Type B pancreatic cell (in vitro differentiated cells): ENCODE measurements around the gene LRP1B. TPM values are rescaled to one million over a fixed set of nuclear protein-coding genes. Genes with fewer than 3 reads are reported as not detected.

Source experiments
- DNase-seq: peaks from one replicate; pipeline ENCODE4 v3.0.0; 2021; ENCODE audit warnings: mixed read lengths; ENCODE audit not compliant: unreplicated experiment; ENCODE audit errors: extremely low spot score
- H3K27ac Mint-ChIP-seq: 2 replicates; pipeline ENCODE4 v1.8.0; 2021; ENCODE audit warnings: mild to moderate bottlenecking, mixed read lengths
- H3K27me3 Mint-ChIP-seq: 2 replicates; pipeline ENCODE4 v1.8.0; 2021; ENCODE audit warnings: mixed read lengths
- H3K36me3 Mint-ChIP-seq: 2 replicates; pipeline ENCODE4 v1.8.0; 2021; ENCODE audit warnings: mixed read lengths
- H3K4me1 Mint-ChIP-seq: one replicate; pipeline ENCODE4 v1.8.0; 2021; ENCODE audit warnings: mixed read lengths; ENCODE audit not compliant: unreplicated experiment
- H3K4me3 Mint-ChIP-seq: 2 replicates; pipeline ENCODE4 v1.8.0; 2021; ENCODE audit warnings: mild to moderate bottlenecking, mixed read lengths
- H3K9me3 Mint-ChIP-seq: 2 replicates; pipeline ENCODE4 v1.8.0; 2021; ENCODE audit warnings: mixed read lengths
- total RNA-seq: library from RNA; stranded (reverse); gene quantifications from 2 replicates; pipeline ENCODE4 v1.2.1, GENCODE V29; 2021; ENCODE audit warnings: low replicate concordance
- TF ChIP-seq, protein P1 (sequence below): fragments of 200-600 bp; sonication (generic); conservative IDR thresholded peaks from 2 replicates; pipeline ENCODE4 v1.5.0; 2021; ENCODE audit warnings: antibody characterized with exemption, mild to moderate bottlenecking

The LRP1B gene
- total RNA-seq, 1 donor from 2014 or later, result 16.0 TPM

DNA sequence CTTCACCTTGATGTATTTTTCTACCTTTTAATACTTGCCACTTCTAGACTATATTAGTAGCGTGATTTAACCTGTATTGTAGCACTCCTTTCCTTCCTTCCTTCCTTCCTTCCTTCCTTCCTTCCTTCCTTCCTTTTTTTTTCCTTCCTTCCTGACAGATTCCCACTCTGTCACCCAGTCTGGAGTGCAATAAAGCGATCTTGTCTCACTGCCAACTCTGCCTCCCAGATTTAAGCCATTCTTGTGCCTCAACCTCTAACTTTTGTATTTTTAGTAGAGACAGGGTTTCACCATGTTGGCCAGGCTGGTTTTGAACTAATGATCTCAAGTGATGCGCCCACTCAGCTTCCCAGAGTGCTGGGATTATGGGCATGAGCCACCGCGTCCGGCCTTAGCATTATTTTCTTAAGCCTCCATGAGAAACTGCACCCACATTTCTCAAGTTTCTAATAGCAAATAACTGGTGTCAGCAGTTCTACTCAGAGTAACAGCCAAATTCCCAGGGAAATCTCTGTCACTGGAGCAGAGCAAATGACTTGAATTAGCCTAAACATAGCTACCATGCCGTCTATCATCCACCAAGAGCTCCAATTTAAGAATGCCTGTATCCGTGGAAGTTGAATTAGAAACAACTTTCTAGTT lies 529.2 kb downstream of the LRP1B start:
- Mint-ChIP-seq H3K9me3 (no peaks in the 10 kb centered on the region), H3K4me1 (no peaks in the 10 kb centered on the region), H3K4me3 (no peak overlapping the region), H3K36me3 (no peaks in the 10 kb centered on the region), H3K27me3 (no peaks in the 10 kb centered on the region), H3K27ac (no peak overlapping the region)
- TF ChIP-seq, protein P1, sequence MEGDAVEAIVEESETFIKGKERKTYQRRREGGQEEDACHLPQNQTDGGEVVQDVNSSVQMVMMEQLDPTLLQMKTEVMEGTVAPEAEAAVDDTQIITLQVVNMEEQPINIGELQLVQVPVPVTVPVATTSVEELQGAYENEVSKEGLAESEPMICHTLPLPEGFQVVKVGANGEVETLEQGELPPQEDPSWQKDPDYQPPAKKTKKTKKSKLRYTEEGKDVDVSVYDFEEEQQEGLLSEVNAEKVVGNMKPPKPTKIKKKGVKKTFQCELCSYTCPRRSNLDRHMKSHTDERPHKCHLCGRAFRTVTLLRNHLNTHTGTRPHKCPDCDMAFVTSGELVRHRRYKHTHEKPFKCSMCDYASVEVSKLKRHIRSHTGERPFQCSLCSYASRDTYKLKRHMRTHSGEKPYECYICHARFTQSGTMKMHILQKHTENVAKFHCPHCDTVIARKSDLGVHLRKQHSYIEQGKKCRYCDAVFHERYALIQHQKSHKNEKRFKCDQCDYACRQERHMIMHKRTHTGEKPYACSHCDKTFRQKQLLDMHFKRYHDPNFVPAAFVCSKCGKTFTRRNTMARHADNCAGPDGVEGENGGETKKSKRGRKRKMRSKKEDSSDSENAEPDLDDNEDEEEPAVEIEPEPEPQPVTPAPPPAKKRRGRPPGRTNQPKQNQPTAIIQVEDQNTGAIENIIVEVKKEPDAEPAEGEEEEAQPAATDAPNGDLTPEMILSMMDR, result no peak
- no peak for DNase-seq

DNA sequence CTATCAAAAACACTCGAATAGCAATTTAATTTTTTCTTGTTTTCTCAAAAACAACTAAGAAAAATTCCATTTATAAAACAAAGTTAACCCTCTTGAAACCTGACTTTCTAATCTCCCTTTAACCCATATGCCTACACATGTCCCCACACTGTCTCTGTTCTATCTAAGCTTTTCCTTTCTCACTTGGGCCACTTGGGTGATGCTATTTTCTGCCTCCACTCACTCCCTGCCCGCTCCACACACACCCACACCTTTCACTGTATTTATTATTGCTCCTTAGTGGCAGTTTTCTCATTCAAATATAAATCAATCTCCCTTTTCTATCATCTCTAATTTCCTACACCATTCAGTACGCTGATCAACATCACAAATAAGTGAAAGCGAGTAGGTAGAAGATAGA lies 531.1 kb downstream of the LRP1B start:
- Mint-ChIP-seq H3K27ac (no peak overlapping the region), H3K36me3 (no peaks in the 10 kb centered on the region), H3K4me1 (no peaks in the 10 kb centered on the region), H3K9me3 (no peaks in the 10 kb centered on the region), H3K4me3 (no peak overlapping the region), H3K27me3 (no peaks in the 10 kb centered on the region)
- TF ChIP-seq, protein P1, result no peak
- DNase-seq, result no peak

DNA sequence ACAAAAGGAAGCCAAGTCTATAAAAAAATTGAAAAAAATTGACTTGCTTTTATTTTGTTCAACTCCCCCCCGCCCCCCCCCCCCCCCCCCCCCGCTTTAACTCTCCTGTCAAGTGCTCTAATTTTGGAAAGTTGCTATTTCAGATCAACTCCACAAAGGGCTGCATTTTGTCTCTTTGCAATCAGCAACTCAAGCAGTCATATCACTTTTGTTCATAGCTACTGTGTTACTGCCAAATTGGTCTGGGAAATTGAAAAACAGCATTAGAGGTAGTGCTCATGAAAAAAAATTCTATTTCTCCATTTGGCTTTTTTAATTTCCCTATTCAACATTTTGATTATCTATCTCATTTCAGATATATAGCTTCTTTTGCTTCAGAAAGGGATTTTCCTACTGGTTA lies 531.8 kb downstream of the LRP1B start:
- no peaks in the 10 kb centered on the region for H3K36me3 Mint-ChIP-seq
- no peaks in the 10 kb centered on the region for H3K27me3 Mint-ChIP-seq
- TF ChIP-seq, protein P1, result no peak
- H3K4me3 Mint-ChIP-seq, result no peak overlapping the region
- H3K4me1 Mint-ChIP-seq, result no peaks in the 10 kb centered on the region
- no peaks in the 10 kb centered on the region for H3K9me3 Mint-ChIP-seq
- H3K27ac Mint-ChIP-seq, result no peak overlapping the region
- DNase-seq, result no peak

DNA sequence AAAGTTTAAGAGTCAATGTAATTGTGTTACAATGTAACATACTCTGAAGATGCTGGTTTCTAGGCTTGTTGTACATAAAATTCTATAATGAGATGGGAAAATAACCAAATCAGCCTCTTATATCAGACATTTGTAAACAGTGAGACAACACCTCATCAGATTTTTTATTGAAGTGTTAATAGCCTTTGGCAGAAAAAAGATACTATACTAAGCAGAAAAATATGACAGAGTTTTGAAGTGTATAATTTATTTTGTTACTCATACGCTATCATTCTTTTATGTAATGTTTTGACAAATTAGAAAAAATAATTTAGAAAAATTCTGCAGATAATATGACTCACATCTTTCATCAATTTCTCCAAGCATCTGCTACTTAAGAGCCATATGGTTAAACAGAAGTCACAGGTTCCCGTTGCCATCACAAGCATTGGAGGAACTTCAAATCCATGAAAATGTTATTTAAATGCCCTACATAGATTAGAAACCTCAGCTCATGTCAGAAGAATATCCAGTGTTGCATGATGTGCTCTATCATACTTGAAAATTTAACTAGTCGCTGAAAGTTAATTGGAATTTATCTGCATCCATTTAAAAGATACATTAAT lies 535.4 kb downstream of the LRP1B start:
- Mint-ChIP-seq H3K27ac (no peak overlapping the region), H3K4me1 (peaks cover 8% of the 10 kb centered on the region), H3K27me3 (no peaks in the 10 kb centered on the region), H3K36me3 (no peaks in the 10 kb centered on the region), H3K9me3 (no peaks in the 10 kb centered on the region), H3K4me3 (no peak overlapping the region)
- TF ChIP-seq, protein P1, result no peak
- DNase-seq, result no peak

DNA sequence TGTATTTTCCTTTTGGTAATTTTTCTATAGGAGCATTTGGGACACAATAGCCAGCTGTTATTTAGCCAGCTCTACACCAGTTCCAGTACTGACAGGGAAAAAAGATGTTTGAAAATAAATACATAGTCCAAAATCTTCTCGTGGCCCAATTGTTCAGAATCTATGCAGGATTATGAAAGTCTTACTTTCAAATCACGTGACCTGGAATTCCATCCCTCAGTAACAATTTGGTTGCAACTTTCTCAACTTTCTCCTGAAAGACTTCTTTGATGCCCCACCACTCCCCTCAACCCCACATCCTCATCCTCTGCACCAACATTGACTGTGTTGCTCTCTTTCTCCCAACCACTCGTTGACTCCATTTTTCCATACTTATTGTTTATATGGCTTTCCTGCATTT lies 539.0 kb downstream of the LRP1B start:
- no peak overlapping the region for H3K27ac Mint-ChIP-seq
- peaks cover 16% of the 10 kb centered on the region for H3K4me1 Mint-ChIP-seq
- DNase-seq, result no peak
- H3K36me3 Mint-ChIP-seq, result no peaks in the 10 kb centered on the region
- no peaks in the 10 kb centered on the region for H3K9me3 Mint-ChIP-seq
- TF ChIP-seq, protein P1, result no peak
- H3K4me3 Mint-ChIP-seq, result no peak overlapping the region
- no peaks in the 10 kb centered on the region for H3K27me3 Mint-ChIP-seq
